Measurements from ENCODE around the gene DEFB132.
A peak's percentile ranks its signal among the peaks of the same experiment; 100 is the strongest.

Gene DEFB132

GRCh38 chr20:266596-267562, 9.4 kb downstream of the DEFB132 start:
- peak; percentile 97 for DNase-seq (ENCODE audit: low spot score)

GRCh38 chr20:270517-270916, 13.0 kb downstream of the DEFB132 start:
- no peak for DNase-seq (ENCODE audit: low spot score)

- DNase-seq (ENCODE audit: low spot score) = no peak
These were observed 13.5 kb downstream of the DEFB132 start for GRCh38 chr20:271069-271468.

DNA sequence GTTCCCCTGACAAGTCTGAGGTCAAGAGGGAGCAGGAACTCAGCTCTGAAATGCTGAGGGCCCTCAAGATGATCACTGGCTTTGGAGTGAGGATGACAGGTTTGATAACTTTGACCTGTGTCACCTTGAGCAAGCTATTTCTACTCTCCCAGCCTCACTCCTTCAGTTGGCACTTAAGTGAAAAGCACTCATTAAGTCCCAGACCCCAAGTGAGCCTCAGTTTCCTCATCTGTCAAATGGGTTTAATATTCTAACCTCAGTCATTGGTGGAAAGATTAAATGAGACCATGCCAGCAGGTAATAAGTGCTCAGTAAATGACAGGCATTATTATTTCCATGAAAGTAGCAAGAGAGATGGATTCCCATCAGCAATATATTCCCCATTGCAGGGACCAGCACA, 14.0 kb downstream of the DEFB132 start:
- DNase-seq (ENCODE audit: low spot score) = no peak

DNA sequence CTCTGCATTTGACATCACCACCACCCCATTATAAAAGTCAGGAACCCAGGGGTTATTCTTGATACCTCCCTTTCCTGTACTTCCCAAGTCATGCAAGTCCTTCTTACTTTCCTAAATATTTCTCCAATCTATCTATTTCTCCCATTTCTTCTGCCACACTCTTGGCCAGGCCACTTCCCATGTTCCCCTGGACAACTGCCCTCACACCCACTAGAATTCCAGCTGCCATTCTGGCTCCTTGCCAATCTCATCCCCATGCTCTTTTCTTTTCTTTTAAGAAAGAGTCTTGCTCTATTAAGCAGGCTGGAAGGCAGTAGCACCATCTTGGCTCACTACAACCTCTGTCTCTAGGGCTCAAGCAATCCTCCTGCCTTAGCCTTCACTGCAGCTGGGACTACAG, 15.2 kb downstream of the DEFB132 start:
- DNase-seq (ENCODE audit: low spot score) = no peak

- DNase-seq (ENCODE audit: low spot score) = no peak
These were observed 16.4 kb downstream of the DEFB132 start for GRCh38 chr20:273884-274283.

DNA sequence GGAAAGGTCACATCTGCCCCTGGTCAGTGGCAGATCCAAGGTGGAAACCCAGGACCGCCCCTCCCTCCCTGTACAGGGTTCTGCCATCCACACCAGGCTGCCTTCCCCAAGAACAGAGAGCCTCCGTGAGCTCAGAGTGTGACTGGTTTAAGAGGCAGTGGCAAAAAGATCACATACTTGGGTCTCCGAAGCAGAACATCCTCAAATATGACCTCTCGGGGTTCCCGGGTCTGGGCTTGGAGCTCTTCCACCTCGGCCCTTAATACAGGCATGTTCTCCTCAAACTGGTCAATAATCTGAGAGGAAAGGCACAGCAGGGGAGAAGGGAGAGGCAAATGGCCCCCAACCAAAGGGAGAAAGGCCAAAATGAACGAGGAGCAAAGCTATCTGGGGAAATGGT, 18.3 kb downstream of the DEFB132 start:
- DNase-seq (ENCODE audit: low spot score) = no peak

- DNase-seq (ENCODE audit: low spot score) = no peak
These were observed 19.3 kb downstream of the DEFB132 start for GRCh38 chr20:276620-277495.

DNA sequence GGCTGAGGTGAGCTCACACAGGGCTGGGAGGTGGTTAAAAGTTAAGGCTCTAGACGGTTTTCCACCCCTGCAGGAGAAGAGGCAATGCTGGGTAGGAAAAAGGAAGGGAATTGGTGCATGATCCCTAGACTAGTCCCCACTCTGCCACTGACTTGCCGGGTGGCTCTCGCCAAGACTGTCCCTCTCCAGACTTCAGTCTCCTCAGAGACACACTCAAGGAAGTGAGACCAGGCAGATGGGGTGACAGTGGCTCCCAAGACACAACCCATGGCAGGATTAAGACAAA, 19.9 kb downstream of the DEFB132 start:
- no peak for DNase-seq (ENCODE audit: low spot score)

- DNase-seq (ENCODE audit: low spot score) = no peak
These were observed 20.7 kb downstream of the DEFB132 start for GRCh38 chr20:278181-278580.

DNA sequence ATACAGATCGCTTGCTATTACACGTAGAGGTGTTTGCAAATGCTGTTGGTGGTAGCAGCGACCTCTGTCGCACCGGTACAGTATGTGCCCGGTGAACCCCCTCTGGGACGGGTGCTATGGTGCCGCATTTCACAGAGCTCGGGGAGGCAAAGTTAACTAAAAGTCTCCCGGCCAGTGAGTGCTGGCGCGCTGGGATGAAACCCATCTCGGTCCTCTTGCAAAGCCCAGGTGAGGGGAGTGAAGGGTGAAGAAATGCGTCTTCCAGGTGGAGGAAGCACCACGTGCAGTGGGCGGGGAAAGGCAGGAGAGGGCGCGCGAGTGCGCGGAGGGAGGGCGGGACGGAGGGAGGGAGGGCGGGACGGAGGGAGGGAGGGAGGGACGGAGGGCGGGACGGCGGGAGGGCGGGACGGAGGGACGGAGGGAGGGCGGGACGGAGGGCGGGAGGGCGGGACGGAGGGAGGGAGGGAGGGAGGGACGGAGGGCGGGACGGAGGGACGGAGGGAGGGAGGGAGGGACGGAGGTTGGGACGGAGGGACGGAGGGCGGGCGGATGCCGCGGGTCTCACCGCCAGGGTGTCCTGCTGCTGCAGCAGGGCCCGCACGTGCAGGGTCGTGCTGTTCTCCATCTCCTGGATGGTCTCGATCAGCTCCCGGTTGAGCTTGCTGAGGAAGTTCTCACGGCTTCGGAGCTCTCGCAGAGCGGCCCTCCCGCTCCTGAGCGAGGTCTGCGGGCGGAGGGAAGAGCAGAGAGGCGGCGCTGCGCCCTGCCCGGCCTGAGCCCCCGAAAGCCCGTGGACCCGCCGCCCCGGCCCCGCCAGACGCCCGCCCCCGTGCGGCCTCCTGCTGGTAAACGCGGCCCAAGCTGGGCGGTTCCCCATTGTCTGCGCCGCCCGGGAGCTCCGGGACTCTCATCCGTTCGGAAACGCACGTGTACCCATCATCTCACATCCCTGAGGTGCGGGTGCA, 21.4 kb downstream of the DEFB132 start:
- DNase-seq (ENCODE audit: low spot score) = no peak

DNA sequence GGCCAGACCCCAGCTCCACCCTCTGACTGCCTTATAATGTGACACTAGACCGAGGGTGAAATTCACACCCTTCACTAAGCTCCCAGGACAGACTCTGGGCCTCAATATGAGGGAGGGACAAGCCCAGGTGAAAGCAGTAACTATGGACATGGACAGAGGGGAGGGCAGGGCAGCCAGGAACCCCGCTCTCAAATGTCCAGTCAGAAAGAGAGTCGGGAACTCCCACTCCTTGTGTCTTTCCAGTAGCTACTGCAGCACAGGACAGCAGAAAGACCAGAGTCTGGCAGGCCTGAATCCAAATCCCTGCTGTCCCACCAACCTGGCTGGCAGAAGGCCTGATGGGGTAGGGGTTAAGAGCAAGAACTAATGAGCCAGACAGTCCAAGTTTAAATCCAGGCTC, 26.6 kb downstream of the DEFB132 start:
- no peak for DNase-seq (ENCODE audit: low spot score)

GRCh38 chr20:286508-286907, 29.0 kb downstream of the DEFB132 start:
- no peak for DNase-seq (ENCODE audit: low spot score)

- no peak for DNase-seq (ENCODE audit: low spot score)
These were observed 31.6 kb downstream of the DEFB132 start for GRCh38 chr20:288956-289692.

DNA sequence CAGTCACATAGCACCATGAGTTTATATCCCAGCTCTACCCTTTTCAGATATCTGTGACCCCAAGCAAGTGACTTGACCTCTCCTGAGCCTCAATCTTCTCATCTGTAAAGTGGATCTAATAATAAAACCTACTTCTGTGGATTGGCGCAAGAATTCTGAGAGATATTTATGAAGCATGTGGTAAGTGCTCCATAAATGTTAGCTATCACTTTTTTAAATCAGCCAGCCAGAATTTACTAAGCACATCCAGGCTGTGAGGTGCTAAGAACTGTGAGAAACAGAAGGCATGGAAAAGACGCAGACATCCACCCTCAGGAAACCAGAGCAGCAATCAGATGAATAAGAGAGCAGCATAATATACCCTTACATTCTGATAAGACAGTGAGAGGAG, 32.2 kb downstream of the DEFB132 start:
- DNase-seq (ENCODE audit: low spot score) = no peak

- DNase-seq (ENCODE audit: low spot score) = peak; percentile 95
These were observed 32.7 kb downstream of the DEFB132 start, which contains the start of gene C20orf96 for GRCh38 chr20:290084-290831. Gene C20orf96 (minus strand): TSS chr20:290750. CDS start chr20:290610, 140 bp downstream.

- no peak for DNase-seq (ENCODE audit: low spot score)
These were observed 37.1 kb downstream of the DEFB132 start for GRCh38 chr20:294602-295001.

DNA sequence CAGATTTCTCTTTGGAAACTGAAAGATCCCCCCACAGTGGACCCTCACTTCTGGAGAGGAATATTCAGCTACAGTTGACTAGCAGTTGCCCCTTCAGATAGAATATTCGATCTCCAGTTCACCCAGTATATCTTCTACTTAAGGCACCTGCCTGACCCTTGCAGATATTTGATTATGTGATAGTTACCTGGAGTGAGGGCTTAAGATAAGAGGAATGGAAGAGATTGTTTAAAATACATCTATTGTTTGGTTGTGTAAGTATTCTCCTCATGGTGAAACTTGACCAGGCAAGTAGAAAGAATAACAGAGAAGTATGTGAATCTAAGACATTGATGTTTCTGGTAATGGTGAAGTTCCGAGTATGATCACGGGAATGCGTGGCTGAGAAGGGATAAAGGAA, 38.3 kb downstream of the DEFB132 start:
- no peak for DNase-seq (ENCODE audit: low spot score)

GRCh38 chr20:297098-297924, 39.8 kb downstream of the DEFB132 start, which contains the start of gene ZCCHC3:
Gene ZCCHC3 (plus strand): TSS chr20:297570. CDS start chr20:297587, 17 bp downstream.
- peak; percentile 95 for DNase-seq (ENCODE audit: low spot score)
